Activated CD4-positive, alpha-beta T cell treated with anti-CD3 and anti-CD28 coated beads for 36 hours (primary cell): ENCODE results near the gene TUBA4A. TPM values are rescaled to one million over a fixed set of nuclear protein-coding genes. Genes with fewer than 3 reads are reported as not detected.
A peak's percentile ranks its signal among the peaks of the same experiment; 100 is the strongest.

Experiments
- ATAC-seq: fragments of 200-7000 bp; cut with Tn5 transposase; one replicate; pipeline ENCODE4 v1.10.0; 2021; ENCODE audit warnings: mild to moderate bottlenecking, moderate library complexity
- CTCF ChIA-PET: fragments of 350-600 bp; sonication (Branson Sonifier 250); formaldehyde crosslinking; loops from one replicate; lab custom pipeline; 2021; ENCODE audit warnings: antibody characterized with exemption; lab: Charles Lee
- POLR2A ChIA-PET: fragments of 350-600 bp; sonication (Branson Sonifier 250); formaldehyde crosslinking; loops from one replicate; lab custom pipeline; 2021; ENCODE audit warnings: antibody characterized with exemption, inconsistent platforms; lab: Charles Lee
- DNase-seq: peaks from one replicate; pipeline ENCODE4 v3.0.0-alpha.2; 2020
- H3K27ac Mint-ChIP-seq: one replicate; pipeline ENCODE4 v1.8.0; 2021; ENCODE audit warnings: mixed read lengths
- H3K27me3 Mint-ChIP-seq: one replicate; pipeline ENCODE4 v1.8.0; 2021; ENCODE audit warnings: mixed read lengths
- H3K36me3 Mint-ChIP-seq: one replicate; pipeline ENCODE4 v1.8.0; 2021; ENCODE audit warnings: low read depth, mixed read lengths
- H3K4me1 Mint-ChIP-seq: one replicate; pipeline ENCODE4 v1.8.0; 2021; ENCODE audit warnings: mixed read lengths
- H3K4me3 Mint-ChIP-seq: one replicate; pipeline ENCODE4 v1.8.0; 2021; ENCODE audit warnings: mild to moderate bottlenecking, moderate library complexity, mixed read lengths
- H3K9me3 Mint-ChIP-seq: one replicate; pipeline ENCODE4 v1.8.0; 2021; ENCODE audit warnings: low read depth, mixed read lengths
- intact Hi-C, 2 experiments: fragments of 100-400 bp; cut with DNase I in 1 of 2; cut with micrococcal nuclease in 1 of 2; formaldehyde crosslinking; loops; one replicate each; pipeline versions ENCODE4 v1.14.2 to v1.15.1; 2022 to 2024; cut with DNase I, micrococcal nuclease
- total RNA-seq, 2 experiments: library from RNA; stranded (reverse); gene quantifications; one replicate each; pipeline ENCODE4 v1.2.3, GENCODE V29; 2021

TUBA4A gene
- total RNA-seq = 100 to 1,000 TPM; 210 to 369 TPM

DNA sequence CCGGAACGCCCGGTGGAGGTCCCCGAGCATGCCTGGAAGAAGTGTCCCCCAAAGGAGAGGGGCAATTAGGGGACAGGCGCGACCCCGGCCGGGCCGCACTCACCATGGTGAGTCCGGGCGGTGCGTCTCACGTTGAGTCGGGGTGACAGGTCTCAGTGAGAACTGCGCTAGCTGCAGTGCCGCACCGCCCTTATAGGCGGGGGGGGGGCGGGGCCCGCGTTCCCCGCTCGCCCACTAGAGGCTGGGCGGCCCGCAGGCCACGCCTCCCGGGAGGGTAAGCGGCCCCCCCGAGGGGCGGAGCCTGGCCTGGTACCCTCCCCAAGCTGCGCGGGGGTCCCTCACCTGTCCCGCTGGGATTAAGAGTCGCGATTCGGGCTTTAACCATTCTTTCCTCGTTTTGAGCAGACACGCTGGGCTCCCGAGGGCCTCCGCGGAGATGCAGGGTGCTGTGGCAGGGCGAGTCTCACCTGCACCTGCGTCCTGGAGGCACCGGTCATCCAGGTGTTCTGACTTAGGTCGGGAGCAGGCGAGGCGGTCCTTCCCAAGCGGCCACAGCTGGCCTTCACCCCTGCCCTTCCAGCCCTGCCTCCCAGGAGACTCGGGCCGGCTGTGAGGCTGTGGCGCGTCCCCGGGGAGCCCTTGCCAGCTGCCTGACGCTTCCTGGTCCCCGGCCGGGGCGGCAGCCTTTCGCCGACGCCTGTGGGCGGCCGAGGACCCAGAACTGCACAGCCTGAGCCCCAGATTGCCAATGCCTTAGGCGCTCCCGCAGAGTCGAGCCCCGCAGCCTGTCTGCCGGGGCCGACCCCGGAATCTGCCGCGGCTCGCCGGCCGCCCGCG is at the start of gene TUBA4A:
Gene TUBA4A (minus strand): TSS at position 166 of the 837 bp plus-strand sequence. CDS start 60 bp downstream, at position 106.
- DNase-seq = peak; percentile 94
- intact Hi-C loops = loop anchor here (1.0 to 10.0 kb wide), 14 partner anchors 9 to 686 kb away; partner anchors contain the start of genes ANKZF1 (in 2 of the 2), ATG9A (in 2 of the 2), DNAJB2 (in 2 of the 2) and NHEJ1 (in 2 of the 2)
- peak within 1 kb of the TSS; percentile 93 for H3K27ac Mint-ChIP-seq
- no peaks in the 10 kb centered on the region for H3K27me3 Mint-ChIP-seq
- ChIA-PET CTCF (interaction anchor here (0.5 to 6.2 kb wide), 13 partner anchors 9 to 133 kb away, joined by 3 to 68 read pairs (median 7); partner anchors contain the start of genes ANKZF1, ATG9A, CNPPD1 and DNAJB2), POLR2A (interaction anchor here (0.5 to 4.5 kb wide), 13 partner anchors 9 to 258 kb away, joined by 3 to 33 read pairs (median 5); partner anchors contain the start of genes ANKZF1, ATG9A, CNPPD1 and DNAJB2)
- H3K9me3 Mint-ChIP-seq = no peaks in the 10 kb centered on the region
- H3K4me3 Mint-ChIP-seq = peak within 1 kb of the TSS; percentile 89
- peaks cover 54% of the 10 kb centered on the region for H3K4me1 Mint-ChIP-seq
- peaks cover 39% of the 10 kb centered on the region for H3K36me3 Mint-ChIP-seq
- peak; percentile 63 for ATAC-seq

DNA sequence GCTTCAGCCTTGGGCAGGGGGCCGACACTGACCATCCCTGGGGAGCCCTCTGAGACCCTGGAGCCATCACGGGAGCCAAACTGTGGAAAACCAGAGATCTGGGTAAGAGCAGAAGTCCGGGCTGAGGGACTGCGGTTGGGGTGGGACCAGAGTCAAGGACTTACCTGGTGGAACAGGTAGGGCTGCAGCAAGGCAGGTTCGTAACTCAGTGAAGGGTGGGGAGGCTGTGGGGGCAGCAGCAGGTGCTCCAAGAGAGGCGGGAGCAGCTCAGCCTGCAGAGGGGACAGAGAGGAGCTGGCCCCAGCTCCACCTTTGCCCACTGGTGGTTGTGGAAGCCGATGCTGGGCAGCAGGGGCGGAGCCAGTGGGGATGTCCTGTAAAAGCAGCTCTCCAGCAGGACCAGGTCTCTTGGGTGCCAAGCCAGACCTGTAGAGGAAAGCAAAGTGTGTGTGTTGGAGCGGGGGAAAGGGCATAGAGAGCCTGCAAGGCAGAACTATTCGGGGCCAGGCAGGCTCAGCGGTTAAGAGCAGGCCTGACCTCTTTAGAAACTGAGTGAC is 48.8 kb upstream of the TUBA4A start:
- ChIA-PET POLR2A (no interaction called here), CTCF (interaction anchor here (0.7 to 2.8 kb wide), 4 partner anchors 12 to 143 kb away, joined by 3 to 7 read pairs (median 4); no protein-coding TSS in a partner anchor)
- Mint-ChIP-seq H3K27me3 (peaks cover 28% of the 10 kb centered on the region), H3K36me3 (no peaks in the 10 kb centered on the region), H3K27ac (no peak overlapping the region), H3K4me3 (no peak overlapping the region), H3K4me1 (peaks cover 7% of the 10 kb centered on the region), H3K9me3 (no peaks in the 10 kb centered on the region)
- DNase-seq (no peak), ATAC-seq (no peak)
- intact Hi-C loops = loop anchor here in 1 of 2 experiments (10.0 kb wide), 1 partner anchor 318 kb away; the partner anchor contains the start of gene FEV

DNA sequence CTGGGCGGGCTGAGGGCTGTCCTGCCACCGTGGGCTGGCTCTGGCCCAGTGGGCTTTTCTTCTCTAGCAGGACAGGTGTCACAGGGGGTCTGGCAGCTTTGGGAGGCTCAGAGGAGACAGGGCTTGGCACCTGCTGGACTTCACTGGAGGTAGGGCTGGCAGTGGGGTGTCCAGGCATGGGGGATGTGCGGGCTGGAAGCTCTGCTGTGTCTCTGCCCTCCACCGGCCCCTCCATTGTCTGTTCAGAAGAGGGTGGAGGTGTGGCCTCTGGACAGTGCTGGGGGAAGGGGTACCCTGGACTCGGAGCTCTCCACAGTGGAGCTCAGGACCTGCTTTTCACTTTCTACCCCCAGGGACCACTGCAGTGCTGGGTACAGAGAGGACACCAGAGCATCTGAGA is 46.3 kb upstream of the TUBA4A start:
- peaks cover 22% of the 10 kb centered on the region for H3K27me3 Mint-ChIP-seq
- H3K4me3 Mint-ChIP-seq = no peak overlapping the region
- ATAC-seq = no peak
- CTCF ChIA-PET = interaction anchor here (0.6 to 12.9 kb wide), 19 partner anchors 8 to 180 kb away, joined by 3 to 257 read pairs (median 5); partner anchors contain the start of genes DNAJB2, GLB1L, NHEJ1 and STK16
- POLR2A ChIA-PET = no interaction called here
- intact Hi-C loops = loop anchor here in 1 of 2 experiments (10.0 kb wide), 1 partner anchor 315 kb away; the partner anchor contains the start of gene FEV
- no peaks in the 10 kb centered on the region for H3K36me3 Mint-ChIP-seq
- DNase-seq = no peak
- no peak overlapping the region for H3K27ac Mint-ChIP-seq
- H3K9me3 Mint-ChIP-seq = no peaks in the 10 kb centered on the region
- H3K4me1 Mint-ChIP-seq = peaks cover 14% of the 10 kb centered on the region

DNA sequence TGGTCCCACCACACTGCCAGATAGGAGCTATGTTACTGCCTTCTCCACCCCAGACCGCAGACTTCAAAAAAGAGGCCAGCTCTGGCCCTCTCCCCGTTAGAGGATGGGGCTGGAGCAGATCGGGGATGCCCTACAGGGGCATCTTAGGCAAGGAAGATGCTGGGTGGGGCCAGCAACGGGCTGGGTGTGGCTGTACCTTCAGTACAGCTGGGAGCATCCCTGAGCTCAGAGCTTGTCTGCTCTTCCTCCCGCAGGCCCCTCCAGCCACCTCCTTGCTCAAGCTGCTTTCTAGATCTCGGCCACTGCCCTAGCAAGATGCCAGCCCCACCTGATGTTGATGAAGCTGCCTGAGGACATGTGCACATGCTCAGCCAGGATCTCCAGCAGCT is 45.6 kb upstream of the TUBA4A start:
- H3K4me1 Mint-ChIP-seq = peaks cover 17% of the 10 kb centered on the region
- peaks cover 18% of the 10 kb centered on the region for H3K27me3 Mint-ChIP-seq
- ChIA-PET POLR2A (no interaction called here), CTCF (interaction anchor here (0.6 to 12.9 kb wide), 19 partner anchors 9 to 226 kb away, joined by 3 to 257 read pairs (median 4); partner anchors contain the start of genes DNAJB2, GLB1L, NHEJ1 and STK16)
- H3K27ac Mint-ChIP-seq = peak overlapping the region; percentile 29
- no peaks in the 10 kb centered on the region for H3K9me3 Mint-ChIP-seq
- intact Hi-C loops = loop anchor here (5.0 kb wide), 3 partner anchors 122 to 243 kb away; partner anchors contain the start of genes CHPF (in 1 of the 2), CNPPD1 (in 1 of the 2), RETREG2 (in 1 of the 2) and TMEM198 (in 1 of the 2)
- peak overlapping the region; percentile 59 for H3K4me3 Mint-ChIP-seq
- H3K36me3 Mint-ChIP-seq = no peaks in the 10 kb centered on the region
- no peak for ATAC-seq
- DNase-seq = no peak

DNA sequence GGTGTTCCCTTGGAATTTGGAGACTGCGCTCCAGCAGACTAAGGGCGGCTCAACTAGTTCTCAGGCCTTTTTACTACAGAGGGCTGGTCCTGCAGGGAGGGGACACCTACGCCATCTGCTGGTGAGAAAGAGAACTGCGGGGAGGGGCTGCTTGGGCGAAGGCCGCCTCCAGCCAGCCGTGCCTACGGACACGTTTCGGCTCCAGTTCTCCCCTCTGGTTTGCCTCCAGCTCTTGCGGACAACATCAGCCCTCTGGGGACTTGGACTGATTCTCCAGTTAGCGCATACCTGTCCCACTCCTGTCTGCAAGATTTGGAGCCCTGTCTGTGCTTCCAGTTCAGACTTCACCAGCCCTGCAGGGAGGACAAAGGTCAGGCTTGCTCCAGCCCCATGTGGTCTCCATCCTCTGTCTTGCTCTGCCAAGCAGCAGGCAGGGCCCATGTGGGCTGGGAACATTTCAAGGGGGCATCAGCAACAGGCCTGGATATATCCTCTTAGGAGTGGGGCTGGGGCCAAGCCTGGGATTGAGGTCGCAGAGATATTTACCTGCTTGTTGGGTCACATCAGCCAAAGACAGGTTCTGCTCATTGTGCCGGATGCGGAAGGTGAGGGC is 45.1 kb upstream of the TUBA4A start:
- H3K4me3 Mint-ChIP-seq = peak overlapping the region; percentile 59
- ChIA-PET CTCF (interaction anchor here (0.6 to 12.9 kb wide), 19 partner anchors 8 to 239 kb away, joined by 3 to 257 read pairs (median 4); partner anchors contain the start of genes DNAJB2, GLB1L, NHEJ1 and STK16), POLR2A (no interaction called here)
- no peaks in the 10 kb centered on the region for H3K36me3 Mint-ChIP-seq
- ATAC-seq = peak; percentile 73
- peak; percentile 94 for DNase-seq
- peaks cover 22% of the 10 kb centered on the region for H3K4me1 Mint-ChIP-seq
- intact Hi-C loops = loop anchor here (1.0 to 5.0 kb wide), 7 partner anchors 22 to 243 kb away; partner anchors contain the start of genes ANKZF1 (in 1 of the 2), ATG9A (in 1 of the 2), CHPF (in 1 of the 2) and CNPPD1 (in 1 of the 2)
- peaks cover 16% of the 10 kb centered on the region for H3K27me3 Mint-ChIP-seq
- no peaks in the 10 kb centered on the region for H3K9me3 Mint-ChIP-seq
- H3K27ac Mint-ChIP-seq = peak overlapping the region; percentile 29

DNA sequence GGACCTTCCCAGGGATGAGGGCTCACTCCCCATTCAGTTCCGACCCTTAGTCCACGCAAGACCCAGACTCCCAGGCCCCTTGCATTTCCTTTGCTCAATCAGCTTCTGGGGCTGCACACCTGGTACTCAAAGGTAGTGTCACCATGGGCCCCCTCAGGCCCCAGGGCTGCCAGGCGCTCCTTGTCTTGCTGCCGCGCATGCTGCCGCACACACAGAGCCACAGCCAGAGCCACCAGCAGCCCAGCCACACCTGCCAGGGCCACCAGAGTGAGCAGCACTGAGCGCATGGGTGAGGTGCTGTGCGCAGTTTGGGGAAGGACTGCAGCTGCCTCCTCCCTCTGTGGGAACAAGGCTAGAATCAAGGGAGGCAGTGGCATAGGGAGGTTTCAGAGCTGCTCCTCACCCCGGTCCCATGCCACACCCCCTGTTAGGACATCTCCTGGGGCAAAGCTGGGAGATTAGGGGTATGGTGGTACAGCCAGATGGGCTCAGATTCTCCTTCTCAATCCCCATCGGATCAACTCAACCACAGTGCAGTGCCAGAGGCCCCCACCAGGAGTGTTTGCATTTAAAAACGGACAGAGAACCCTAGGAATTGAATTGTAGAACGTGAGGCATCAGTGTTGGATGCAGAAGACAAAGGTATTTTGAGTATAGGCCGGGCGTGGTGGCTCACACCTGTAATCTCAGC is 44.2 kb upstream of the TUBA4A start:
- peaks cover 13% of the 10 kb centered on the region for H3K27me3 Mint-ChIP-seq
- H3K4me1 Mint-ChIP-seq = peaks cover 22% of the 10 kb centered on the region
- no peaks in the 10 kb centered on the region for H3K36me3 Mint-ChIP-seq
- ChIA-PET POLR2A (no interaction called here), CTCF (interaction anchor here (0.6 to 12.9 kb wide), 8 partner anchors 11 to 238 kb away, joined by 3 to 257 read pairs (median 4); partner anchors contain the start of genes DNAJB2, GLB1L, STK16 and TUBA4A)
- no peak overlapping the region for H3K4me3 Mint-ChIP-seq
- no peak for DNase-seq
- peak overlapping the region; percentile 8 for H3K27ac Mint-ChIP-seq
- no peaks in the 10 kb centered on the region for H3K9me3 Mint-ChIP-seq
- no peak for ATAC-seq
- intact Hi-C loops = loop anchor here (1.0 to 5.0 kb wide), 7 partner anchors 21 to 244 kb away; partner anchors contain the start of genes ANKZF1 (in 1 of the 2), ATG9A (in 1 of the 2), CHPF (in 1 of the 2) and CNPPD1 (in 1 of the 2)

DNA sequence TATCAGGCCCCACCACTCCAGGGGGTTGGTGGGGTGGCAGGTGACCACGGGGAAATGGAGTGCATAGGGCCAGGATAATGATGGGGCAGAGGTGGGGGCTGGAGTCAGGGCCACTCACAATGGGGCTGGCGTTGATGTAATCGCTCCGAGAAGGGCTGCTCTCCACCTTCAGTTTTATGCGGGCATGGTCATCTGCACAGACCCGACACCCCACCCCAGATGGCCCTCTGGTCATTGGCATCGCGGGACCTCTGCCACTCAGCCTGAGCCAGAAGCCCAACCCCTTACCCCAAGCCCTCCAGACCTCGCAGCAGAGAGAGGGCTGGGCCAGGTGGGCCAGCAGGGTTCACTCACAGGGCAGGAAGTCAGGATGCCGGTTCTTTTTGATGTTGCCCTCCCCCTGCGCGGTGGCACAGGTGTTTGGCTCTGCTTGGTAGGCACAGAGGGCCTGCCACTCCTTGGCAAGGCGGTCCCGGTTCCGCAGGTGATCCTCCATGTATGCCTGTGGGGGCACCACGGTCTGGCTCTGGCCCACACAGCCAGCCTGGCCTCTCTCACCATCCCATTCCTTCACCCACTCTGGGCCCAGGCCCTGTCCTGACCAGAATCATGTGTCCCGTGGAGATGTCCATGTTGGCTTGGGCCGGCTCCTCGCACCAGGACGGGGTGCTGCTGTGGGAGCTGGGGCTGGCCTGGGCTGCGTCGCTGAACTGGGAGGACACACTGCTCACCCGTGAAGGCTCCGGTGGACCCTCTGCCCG is 43.1 kb upstream of the TUBA4A start:
- intact Hi-C loops = loop anchor here (5.0 kb wide), 3 partner anchors 120 to 245 kb away; partner anchors contain the start of genes CHPF (in 1 of the 2), CNPPD1 (in 1 of the 2), RETREG2 (in 1 of the 2) and TMEM198 (in 1 of the 2)
- DNase-seq (no peak), ATAC-seq (no peak)
- peaks cover 10% of the 10 kb centered on the region for H3K27me3 Mint-ChIP-seq
- H3K9me3 Mint-ChIP-seq = no peaks in the 10 kb centered on the region
- peaks cover 22% of the 10 kb centered on the region for H3K4me1 Mint-ChIP-seq
- no peak overlapping the region for H3K27ac Mint-ChIP-seq
- no peak overlapping the region for H3K4me3 Mint-ChIP-seq
- POLR2A ChIA-PET = no interaction called here
- H3K36me3 Mint-ChIP-seq = no peaks in the 10 kb centered on the region
- CTCF ChIA-PET = interaction anchor here (0.5 to 12.9 kb wide), 9 partner anchors 17 to 138 kb away, joined by 3 to 257 read pairs (median 15); partner anchors contain the start of genes ABCB6, DNAJB2, GLB1L and STK16

DNA sequence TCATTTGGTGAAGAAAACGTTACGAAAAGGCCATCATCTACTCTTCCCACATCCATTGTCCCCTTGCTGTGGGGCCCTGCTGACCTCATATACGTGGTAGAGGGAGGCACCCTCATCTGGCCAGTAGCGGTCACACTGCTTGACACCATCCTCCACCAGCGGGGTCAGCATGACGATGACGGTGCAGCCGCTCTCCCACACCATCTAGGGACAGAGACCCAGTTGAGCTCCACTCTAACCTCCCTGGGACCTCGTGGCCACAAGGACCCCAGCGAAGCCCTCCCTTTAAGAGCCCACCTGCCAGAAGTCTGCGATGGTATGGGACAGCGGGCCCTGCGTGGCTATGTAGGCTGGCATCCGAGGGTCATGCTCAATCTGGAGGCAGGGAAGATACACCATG is 42.4 kb upstream of the TUBA4A start:
- ChIA-PET CTCF (interaction anchor here (0.5 to 12.9 kb wide), 26 partner anchors 9 to 297 kb away, joined by 3 to 257 read pairs (median 10); partner anchors contain the start of genes ABCB6, ANKZF1, ATG9A and CNPPD1), POLR2A (no interaction called here)
- peaks cover 22% of the 10 kb centered on the region for H3K4me1 Mint-ChIP-seq
- DNase-seq (no peak), ATAC-seq (no peak)
- peaks cover 3% of the 10 kb centered on the region for H3K27me3 Mint-ChIP-seq
- H3K36me3 Mint-ChIP-seq = no peaks in the 10 kb centered on the region
- no peaks in the 10 kb centered on the region for H3K9me3 Mint-ChIP-seq
- H3K27ac Mint-ChIP-seq = no peak overlapping the region
- no peak overlapping the region for H3K4me3 Mint-ChIP-seq
- intact Hi-C loops = loop anchor here (5.0 kb wide), 3 partner anchors 119 to 246 kb away; partner anchors contain the start of genes CHPF (in 1 of the 2), CNPPD1 (in 1 of the 2), RETREG2 (in 1 of the 2) and TMEM198 (in 1 of the 2)
